Large intestine (tissue), 3 donors: Measurements from ENCODE around the gene IFT20. TPM values are rescaled to one million over a fixed set of nuclear protein-coding genes. Genes with fewer than 3 reads are reported as not detected.

Source experiments
- DNase-seq, 2 donors: peaks; one replicate each; pipeline versions ENCODE4 v3.0.0 to v3.0.0-alpha.2; 2013
- H3K27ac ChIP-seq: one replicate; pipeline ENCODE4 v1.5.1; 2013; ENCODE audit warnings: low read length
- H3K27me3 ChIP-seq: 2 replicates; pipeline ENCODE4 v1.6.1; 2013; ENCODE audit warnings: low read length; ENCODE audit not compliant: control insufficient read depth, insufficient read depth
- H3K36me3 ChIP-seq: 2 replicates; pipeline ENCODE4 v1.6.1; 2013; ENCODE audit warnings: low read length; ENCODE audit not compliant: control insufficient read depth, insufficient read depth
- H3K4me1 ChIP-seq: one replicate; pipeline ENCODE4 v1.6.1; 2013; ENCODE audit warnings: low read length; ENCODE audit not compliant: control insufficient read depth, insufficient read depth
- H3K4me3 ChIP-seq: one replicate; pipeline ENCODE4 v1.5.1; 2013; ENCODE audit warnings: low read length
- H3K9me3 ChIP-seq: one replicate; pipeline ENCODE4 v1.6.1; 2013; ENCODE audit warnings: mild to moderate bottlenecking, low read depth, low read length, moderate library complexity; ENCODE audit not compliant: control insufficient read depth
- WGBS: methylation state at CpG from one replicate; pipeline ENCODE4 v1.1.5; 2013; ENCODE audit warnings: low lambda C conversion rate; ENCODE audit not compliant: insufficient coverage; 5-methylcytosine and 5-hydroxymethylcytosine counted together
- polyA plus RNA-seq: library from polyadenylated mRNA; unstranded; fragments of 120-200 nt; gene quantifications from one replicate; pipeline ENCODE4 v1.2.1, GENCODE V29; 2013

Gene IFT20
- polyA plus RNA-seq, 1 donor: 46.6 TPM

- H3K9me3 ChIP-seq: no peaks in the 10 kb centered on the region
- H3K4me3 ChIP-seq: no peak within 1 kb of the TSS
- H3K4me1 ChIP-seq: peaks cover 18% of the 10 kb centered on the region
- no peak within 1 kb of the TSS for H3K27ac ChIP-seq
- no peak for DNase-seq
- no peaks in the 10 kb centered on the region for H3K27me3 ChIP-seq
- H3K36me3 ChIP-seq: peaks cover 48% of the 10 kb centered on the region
- WGBS: no CpG with 5 or more reads among the region's 13 CpGs
These were observed 29.5 kb upstream of the IFT20 start, which contains the start of gene SEBOX for GRCh38 chr17:28364665-28365363. SEBOX (minus strand) TSS chr17:28365199; CDS start chr17:28365151, 48 bp downstream.

- Histone ChIP-seq H3K27me3 (no peaks in the 10 kb centered on the region), H3K4me1 (peaks cover 13% of the 10 kb centered on the region), H3K36me3 (peaks cover 53% of the 10 kb centered on the region), H3K27ac (no peak overlapping the region), H3K9me3 (no peaks in the 10 kb centered on the region), H3K4me3 (no peak overlapping the region)
- no CpG with 5 or more reads among the region's 8 CpGs for WGBS
- DNase-seq: no peak
These were observed 28.7 kb upstream of the IFT20 start for GRCh38 chr17:28363776-28364650.

GRCh38 chr17:28363186-28363585, 27.9 kb upstream of the IFT20 start:
- no peak for DNase-seq
- no CpG with 5 or more reads among the region's 5 CpGs for WGBS
- peaks cover 11% of the 10 kb centered on the region for H3K4me1 ChIP-seq
- no peak overlapping the region for H3K27ac ChIP-seq
- peaks cover 56% of the 10 kb centered on the region for H3K36me3 ChIP-seq
- H3K9me3 ChIP-seq: no peaks in the 10 kb centered on the region
- H3K27me3 ChIP-seq: no peaks in the 10 kb centered on the region
- no peak overlapping the region for H3K4me3 ChIP-seq

- no peaks in the 10 kb centered on the region for H3K27me3 ChIP-seq
- no peak for DNase-seq
- no peaks in the 10 kb centered on the region for H3K9me3 ChIP-seq
- no peak overlapping the region for H3K27ac ChIP-seq
- WGBS: 50% methylated on average over 1 of the region's 4 CpGs
- H3K4me3 ChIP-seq: peak overlapping the region; percentile 90
- peaks cover 59% of the 10 kb centered on the region for H3K36me3 ChIP-seq
- peaks cover 19% of the 10 kb centered on the region for H3K4me1 ChIP-seq
These were observed 22.6 kb upstream of the IFT20 start for GRCh38 chr17:28357901-28358197.

- H3K9me3 ChIP-seq: no peaks in the 10 kb centered on the region
- peaks cover 56% of the 10 kb centered on the region for H3K36me3 ChIP-seq
- DNase-seq: peak; percentile 95
- no peaks in the 10 kb centered on the region for H3K27me3 ChIP-seq
- no CpG with 5 or more reads among the region's 80 CpGs for WGBS
- peak within 1 kb of the TSS; percentile 90 for H3K4me3 ChIP-seq
- peaks cover 19% of the 10 kb centered on the region for H3K4me1 ChIP-seq
- peak within 1 kb of the TSS; percentile 60 for H3K27ac ChIP-seq
These were observed 22.0 kb upstream of the IFT20 start, which contains the start of gene POLDIP2 for GRCh38 chr17:28357061-28357900. POLDIP2 (minus strand) TSS chr17:28357527; CDS start chr17:28357448, 79 bp downstream.

GRCh38 chr17:28350271-28350670, 15.0 kb upstream of the IFT20 start:
- WGBS: 100% methylated on average over 4 of the region's 7 CpGs
- H3K27ac ChIP-seq: no peak overlapping the region
- no peak overlapping the region for H3K4me3 ChIP-seq
- no peaks in the 10 kb centered on the region for H3K27me3 ChIP-seq
- no peaks in the 10 kb centered on the region for H3K4me1 ChIP-seq
- H3K9me3 ChIP-seq: no peaks in the 10 kb centered on the region
- peaks cover 89% of the 10 kb centered on the region for H3K36me3 ChIP-seq
- no peak for DNase-seq

GRCh38 chr17:28348979-28349378, 13.7 kb upstream of the IFT20 start:
- Histone ChIP-seq H3K9me3 (no peaks in the 10 kb centered on the region), H3K4me1 (no peaks in the 10 kb centered on the region), H3K27ac (no peak overlapping the region), H3K4me3 (no peak overlapping the region), H3K36me3 (peaks cover 92% of the 10 kb centered on the region), H3K27me3 (no peaks in the 10 kb centered on the region)
- WGBS: no CpG with 5 or more reads among the region's 3 CpGs
- DNase-seq: no peak

GRCh38 chr17:28347261-28347891, 12.1 kb upstream of the IFT20 start:
- Histone ChIP-seq H3K27me3 (no peaks in the 10 kb centered on the region), H3K27ac (no peak overlapping the region), H3K4me3 (no peak overlapping the region), H3K4me1 (no peaks in the 10 kb centered on the region), H3K9me3 (no peaks in the 10 kb centered on the region), H3K36me3 (peaks cover 92% of the 10 kb centered on the region)
- no peak for DNase-seq
- no CpG with 5 or more reads among the region's 8 CpGs for WGBS

- DNase-seq: no peak
- WGBS: no CpG with 5 or more reads among the region's 7 CpGs
These were observed 11.5 kb upstream of the IFT20 start for GRCh38 chr17:28346746-28347246.

More at GRCh38 chr17:28346746-28347246, 11.5 kb upstream of the IFT20 start:
- Histone ChIP-seq H3K4me1 (no peaks in the 10 kb centered on the region), H3K9me3 (no peaks in the 10 kb centered on the region), H3K27me3 (no peaks in the 10 kb centered on the region), H3K36me3 (peaks cover 96% of the 10 kb centered on the region), H3K27ac (no peak overlapping the region), H3K4me3 (no peak overlapping the region)
